GM12891 (cell line): ENCODE data around the gene SDC3.

ENCODE experiments used
- POLR2A ChIP-seq: IDR thresholded peaks from 2 replicates; pipeline ENCODE4 v1.6.1; 2011; ENCODE audit warnings: low read depth, low read length, control low read depth
- POLR2AphosphoS5 ChIP-seq: IDR thresholded peaks from 2 replicates; pipeline ENCODE4 v1.6.1; 2011; ENCODE audit warnings: low read depth, low read length, control low read depth

DNA sequence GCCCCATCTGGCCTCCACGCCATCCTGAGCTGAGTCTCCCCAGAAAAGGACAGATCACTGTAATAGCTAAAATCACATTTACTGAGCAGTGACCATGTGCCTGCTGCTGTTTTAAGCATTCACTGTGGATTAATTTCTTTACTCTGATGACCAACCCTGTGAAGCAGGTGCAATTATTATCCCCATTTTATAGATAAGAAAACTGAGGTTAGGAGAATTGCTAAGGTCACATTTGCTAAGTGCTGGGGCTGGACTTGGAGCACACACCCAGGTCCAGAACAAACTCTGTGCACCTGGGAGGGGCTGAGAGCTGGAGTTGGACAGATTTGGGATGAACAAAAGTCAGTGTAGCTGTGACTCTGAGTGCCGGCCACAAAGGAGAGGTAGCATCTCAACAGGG is 58.0 kb downstream of the SDC3 start:
- TF ChIP-seq POLR2A, result no peak
- no peak for TF ChIP-seq POLR2AphosphoS5
